Activated CD8-positive, alpha-beta memory T cell treated with anti-CD3 and anti-CD28 coated beads for 1 hour (primary cell): ENCODE results near the gene DCLK1.

Experiments used
- DNase-seq, 2 donors: peaks; one replicate each; pipeline ENCODE4 v3.0.0-alpha.2; 2020; ENCODE audit warnings: low read depth in 1 of 2; ENCODE audit errors: extremely low read depth in 1 of 2

DCLK1 gene

DNA sequence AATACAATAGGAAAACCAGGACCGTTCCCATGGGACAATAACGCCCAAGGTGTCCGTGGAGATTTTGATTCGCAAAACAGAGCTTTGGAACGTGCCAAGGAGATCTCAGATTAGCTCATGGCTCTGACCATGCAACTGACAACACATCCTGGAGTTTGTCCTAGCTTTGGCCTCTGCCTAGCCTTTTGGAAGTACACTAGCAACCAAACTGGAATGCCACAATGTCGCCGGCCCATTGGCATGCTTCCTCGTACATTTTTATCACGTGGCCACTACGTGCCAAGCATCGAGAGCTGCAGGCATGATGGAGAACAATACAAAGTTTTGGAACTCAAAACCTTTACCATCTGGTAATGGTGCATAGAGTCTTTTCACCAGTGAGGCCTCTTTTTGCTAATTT, 256.5 kb downstream of the DCLK1 start:
- DNase-seq = no peak

GRCh38 chr13:35872369-35872768, 258.8 kb downstream of the DCLK1 start:
- no peak for DNase-seq

- DNase-seq = no peak
Observed at GRCh38 chr13:35871561-35871960, 259.6 kb downstream of the DCLK1 start.

DNA sequence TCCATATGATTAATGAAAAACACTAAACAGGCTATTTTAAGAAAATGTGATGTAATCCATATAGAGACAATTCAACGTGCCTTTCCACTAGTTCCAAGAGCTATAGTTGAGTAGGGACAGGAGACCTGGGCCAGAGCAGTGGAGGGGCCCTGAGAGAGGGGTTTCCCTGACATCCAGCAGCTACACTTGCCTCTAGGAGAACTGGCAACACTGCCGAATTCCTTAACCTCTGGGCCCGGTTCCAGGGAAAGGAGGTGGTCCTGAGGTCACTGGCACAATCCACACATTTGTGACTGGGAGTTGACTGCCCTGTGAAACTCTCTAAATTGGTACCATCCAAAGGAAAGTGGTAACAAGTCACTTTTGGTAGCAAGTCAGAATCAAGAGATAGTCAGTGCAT, 264.4 kb downstream of the DCLK1 start:
- no peak for DNase-seq

DNA sequence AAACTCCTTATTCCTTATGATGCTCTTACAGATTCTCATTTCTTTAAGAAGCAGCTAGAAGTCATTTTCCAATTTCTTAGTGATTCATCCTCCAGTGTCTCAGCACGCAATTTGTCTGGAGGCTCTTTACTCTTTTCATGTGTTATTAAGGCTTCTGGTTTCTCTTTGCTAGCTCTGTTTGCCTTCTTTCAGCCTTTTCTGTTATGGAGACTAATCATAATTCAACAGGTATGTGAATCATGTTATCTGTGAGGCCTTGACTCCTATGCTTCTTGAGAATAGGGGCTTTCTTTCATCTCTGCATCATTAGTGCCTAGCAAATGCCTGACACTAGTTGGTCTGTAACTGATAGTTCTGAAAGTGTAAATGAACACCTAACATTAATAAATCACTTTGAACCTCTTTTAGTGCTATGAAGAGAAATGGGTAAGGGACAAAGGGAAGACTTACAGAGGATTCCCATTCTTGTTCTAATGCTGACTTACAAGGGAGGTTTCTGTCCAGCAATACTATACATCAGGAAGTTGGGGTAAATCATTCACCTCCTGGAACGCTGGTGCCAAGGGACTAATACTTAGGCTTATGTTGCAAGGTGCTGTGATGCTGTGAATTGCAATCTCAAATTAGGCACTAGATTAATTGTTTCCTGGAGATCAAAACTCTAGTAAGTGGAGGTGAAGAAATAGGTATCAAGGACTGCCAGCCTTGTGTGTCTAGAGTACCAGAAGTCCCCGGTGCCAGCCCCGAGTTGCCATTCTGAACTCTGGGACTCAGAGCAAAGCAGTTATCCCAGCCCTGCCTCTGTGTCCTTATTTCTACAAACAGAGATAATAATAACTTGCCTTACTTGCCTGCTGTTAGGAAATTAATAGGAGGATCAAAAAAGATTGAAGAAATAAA, 265.6 kb downstream of the DCLK1 start:
- no peak for DNase-seq

DNA sequence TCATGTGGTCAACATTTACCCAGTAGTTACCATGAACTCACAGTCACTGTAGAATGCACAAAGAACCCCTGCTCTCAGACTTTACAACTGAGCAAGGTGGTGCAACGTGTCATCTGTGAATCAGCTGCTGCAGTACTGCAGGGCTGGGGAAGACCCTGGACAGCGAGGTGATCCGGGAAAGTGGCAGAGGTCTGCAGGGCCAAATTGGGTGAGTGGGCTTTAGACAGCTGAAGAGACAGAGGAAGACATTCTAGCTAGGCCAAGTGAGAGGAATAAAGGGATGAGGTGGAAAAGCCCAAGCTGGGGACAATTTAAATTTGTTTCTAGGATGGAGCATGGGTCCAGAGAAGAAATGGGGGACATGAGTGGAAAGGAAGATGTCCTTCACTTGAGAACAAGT, 270.5 kb downstream of the DCLK1 start:
- DNase-seq = no peak

- DNase-seq = no peak
Observed at GRCh38 chr13:35859981-35860380, 271.2 kb downstream of the DCLK1 start.

- no peak for DNase-seq
Observed at GRCh38 chr13:35858665-35859064, 272.5 kb downstream of the DCLK1 start.

DNA sequence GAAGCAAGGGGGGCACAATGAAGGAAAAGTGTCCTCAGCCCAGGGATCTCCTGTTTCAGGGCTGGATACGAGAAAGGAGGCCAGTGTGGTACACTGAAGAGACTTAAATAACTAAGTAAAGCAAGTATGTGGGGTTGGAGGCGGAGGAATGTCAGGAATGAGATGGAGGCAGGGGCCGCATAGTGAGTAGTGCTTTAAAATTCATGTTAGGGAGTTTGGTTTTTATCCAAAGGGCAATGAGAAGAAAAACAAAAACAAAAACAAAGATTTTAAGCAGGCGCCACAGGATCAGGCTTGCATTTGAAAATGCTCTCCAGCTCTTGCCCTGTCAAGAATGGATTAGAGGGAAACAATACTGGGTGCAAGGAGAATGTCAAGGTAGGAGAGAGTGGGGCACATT, 273.4 kb downstream of the DCLK1 start:
- DNase-seq = no peak

DNA sequence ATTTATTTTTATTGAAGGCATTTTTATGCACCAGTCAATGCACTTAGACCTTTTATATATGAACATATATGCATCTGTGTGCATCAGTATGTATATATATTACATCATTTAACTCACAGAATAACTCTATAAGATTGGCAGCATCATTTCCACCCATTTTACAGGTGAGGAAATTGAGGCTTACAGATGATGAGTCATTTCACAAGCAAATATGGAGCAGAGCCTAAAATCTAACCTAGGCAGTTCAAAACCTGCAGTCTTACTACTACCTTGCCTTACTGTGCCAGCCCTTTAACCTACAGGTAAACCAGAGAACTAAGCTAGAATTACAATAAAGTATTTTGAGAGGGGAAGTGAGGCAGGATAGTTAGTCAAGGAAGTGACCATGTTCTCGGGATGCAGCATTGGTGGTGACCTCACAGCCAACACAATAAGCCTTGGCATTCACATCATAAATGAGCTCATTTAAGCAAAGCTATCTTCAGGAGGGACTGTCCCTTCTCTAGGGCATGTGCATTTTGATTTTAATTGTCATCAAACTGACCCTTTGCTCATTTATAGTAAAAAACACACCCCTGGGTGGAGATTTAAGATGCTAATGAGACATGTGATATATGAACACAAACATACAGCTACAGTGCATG, 274.3 kb downstream of the DCLK1 start:
- DNase-seq = no peak

GRCh38 chr13:35856084-35856483, 275.1 kb downstream of the DCLK1 start:
- DNase-seq = no peak

DNA sequence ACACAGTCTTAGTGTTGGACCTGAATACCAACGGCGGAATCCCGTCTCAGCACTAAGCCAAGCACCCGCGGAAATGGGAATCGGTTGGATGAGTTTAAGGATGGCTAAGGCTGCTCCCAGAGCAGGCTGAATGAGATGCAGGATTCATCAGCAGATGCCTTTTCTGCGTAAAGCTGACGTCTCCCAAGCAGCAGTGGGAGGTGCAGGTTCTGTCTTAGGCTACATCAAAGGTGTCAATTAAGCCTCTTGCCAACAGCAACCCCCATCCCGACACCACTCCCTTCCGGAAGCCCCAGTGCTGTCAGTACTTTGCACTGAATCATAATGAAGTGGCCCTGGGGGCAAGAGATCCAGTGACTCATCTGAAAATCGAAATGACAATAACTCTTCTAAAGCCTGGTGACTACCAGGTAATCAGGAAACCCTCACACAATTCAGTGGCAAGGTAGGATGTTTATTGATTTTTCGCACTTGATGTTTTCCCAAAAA, 275.6 kb downstream of the DCLK1 start:
- DNase-seq = no peak

DNA sequence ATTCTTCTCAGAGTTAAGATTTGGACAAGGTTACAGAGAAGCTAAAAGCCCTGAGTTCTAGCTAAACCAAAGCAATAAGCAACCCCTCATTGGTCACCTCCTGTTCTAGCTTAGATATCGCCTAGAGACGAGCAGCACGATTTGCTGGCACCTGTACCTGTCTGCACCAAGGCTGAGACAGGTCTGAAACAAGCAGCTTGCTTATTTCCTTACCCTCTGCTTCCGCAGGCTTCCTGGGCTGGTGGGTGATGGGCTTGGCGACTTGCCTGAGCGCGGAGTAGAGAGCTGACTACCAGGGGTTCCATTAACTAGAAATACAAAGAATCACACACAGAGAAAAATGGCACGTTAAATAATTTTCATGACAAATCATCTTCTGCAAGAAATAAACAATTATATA, 276.9 kb downstream of the DCLK1 start:
- no peak for DNase-seq

GRCh38 chr13:35851881-35852280, 279.3 kb downstream of the DCLK1 start:
- no peak for DNase-seq

DNA sequence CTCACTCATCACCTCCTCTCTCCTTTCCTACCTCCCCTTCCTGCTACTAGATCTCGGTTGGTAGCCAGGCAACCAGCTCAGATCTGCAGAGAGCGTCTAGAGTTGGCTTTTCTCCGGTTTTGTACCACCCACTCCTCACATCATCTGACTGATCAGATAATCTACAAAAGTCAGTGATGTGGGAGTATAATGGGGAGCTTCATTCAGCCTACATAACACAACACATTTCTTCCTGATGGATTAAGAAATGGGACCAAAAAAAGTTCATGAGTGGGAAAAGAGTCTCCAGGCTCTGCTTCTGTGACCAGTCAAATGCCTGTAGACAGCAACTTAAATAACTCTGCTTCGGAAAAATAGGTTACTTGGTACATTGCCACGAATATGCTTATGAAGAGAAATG, 279.8 kb downstream of the DCLK1 start:
- DNase-seq = no peak

GRCh38 chr13:35850569-35850968, 280.6 kb downstream of the DCLK1 start:
- DNase-seq = no peak

DNA sequence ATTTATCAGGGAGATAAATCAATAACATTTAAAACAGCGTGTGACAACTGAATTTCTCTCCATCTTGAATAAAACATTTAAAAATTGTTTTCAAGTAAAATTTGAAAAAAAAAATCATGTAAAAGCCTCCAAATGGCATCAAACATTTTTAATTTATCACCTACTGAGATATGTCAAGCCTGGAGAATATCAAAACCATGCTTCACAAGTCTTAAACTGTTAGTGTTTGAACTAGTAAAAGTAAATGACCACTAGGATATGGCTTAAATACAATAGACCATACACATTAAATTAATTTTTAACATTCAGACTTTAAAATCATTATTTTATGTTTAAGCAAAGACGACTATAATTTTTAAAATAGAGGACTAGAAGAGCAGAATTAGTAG, 281.9 kb downstream of the DCLK1 start:
- DNase-seq = no peak

- no peak for DNase-seq
Observed at GRCh38 chr13:35848336-35849255, 282.6 kb downstream of the DCLK1 start.

DNA sequence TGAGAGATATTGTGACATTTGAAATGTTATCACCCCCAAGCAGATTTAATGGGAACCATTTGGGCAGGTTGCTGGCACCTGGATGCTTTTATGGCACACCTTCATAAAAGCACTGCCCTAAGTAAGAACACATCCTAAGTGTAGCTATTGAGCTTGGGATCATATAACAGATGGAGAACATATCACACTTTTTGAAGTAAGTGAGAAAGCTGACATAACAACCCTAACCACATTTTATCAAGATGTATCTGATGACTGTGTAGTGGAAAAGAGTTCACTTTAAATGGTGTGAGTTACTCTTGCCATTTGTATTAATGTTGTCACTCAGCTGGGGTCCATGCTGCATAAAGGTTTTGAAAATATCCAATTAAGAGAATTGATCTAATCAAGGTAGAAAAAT, 287.9 kb downstream of the DCLK1 start:
- DNase-seq = no peak

DNA sequence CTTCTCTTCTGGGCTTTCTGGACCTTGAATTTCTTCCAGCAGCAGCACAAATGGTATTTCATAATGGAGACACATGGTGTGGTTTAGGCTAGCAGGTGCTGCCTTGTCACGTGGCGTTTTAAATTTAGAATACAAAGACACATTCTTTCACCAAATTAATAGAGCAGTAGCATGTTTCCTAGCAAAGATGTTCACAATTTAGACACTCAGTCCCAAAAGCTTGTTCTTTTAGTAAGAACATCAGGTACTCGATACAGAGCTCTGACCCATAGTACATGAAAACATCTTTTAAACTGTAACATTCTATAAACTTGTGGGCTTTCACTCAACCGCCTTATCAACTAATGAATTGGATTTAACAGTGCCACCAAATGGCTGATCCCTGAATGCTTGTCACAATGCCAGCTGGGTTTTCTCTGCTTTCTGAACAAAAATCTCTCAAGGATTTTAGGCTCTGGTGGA, 290.1 kb downstream of the DCLK1 start:
- no peak for DNase-seq

DNA sequence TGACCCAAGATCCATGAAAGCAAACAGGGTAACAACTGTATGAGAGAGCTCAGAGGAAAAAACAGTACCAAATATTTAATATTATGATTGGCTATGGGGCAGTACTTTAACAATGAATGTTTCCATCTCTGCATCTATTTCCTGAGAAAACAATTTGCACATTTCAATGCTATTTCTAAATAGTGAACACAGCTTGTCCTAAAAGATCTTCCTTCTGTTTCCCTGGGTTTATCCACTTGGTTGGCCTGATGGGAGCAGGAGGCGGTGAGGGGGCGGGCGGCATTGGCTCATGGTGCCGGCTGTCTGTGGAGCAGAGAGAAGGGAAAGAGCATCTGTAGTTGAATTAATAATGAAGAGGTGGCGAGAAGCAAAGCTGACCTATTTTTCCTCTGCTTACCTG, 291.4 kb downstream of the DCLK1 start:
- no peak for DNase-seq
